Psoas muscle (tissue), 8 donors: ENCODE data around the gene MMP24OS. TPM values are rescaled to one million over a fixed set of nuclear protein-coding genes. Genes with fewer than 3 reads are reported as not detected.

Experiments
- ATAC-seq, 4 donors: fragments of 200-7000 bp; cut with Tn5 transposase; one replicate each; pipeline ENCODE4 v1.9.1; 2020; ENCODE audit warnings: moderate library complexity in 3 of 4, mild to moderate bottlenecking in 2 of 4
- DNase-seq, 2 donors: peaks; one replicate each; pipeline ENCODE4 v3.0.0-alpha.2; 2020
- H3K27ac ChIP-seq: fragments of 200-600 bp; one replicate; pipeline ENCODE4 v1.8.0; 2022
- H3K27me3 ChIP-seq, 3 donors: fragments of 200-600 bp in 1 of 3; one replicate each; pipeline versions ENCODE4 v1.6.1 to v1.8.0; 2013 to 2022; ENCODE audit warnings: low read length in 2 of 3, mild to moderate bottlenecking in 2 of 3, moderate library complexity in 1 of 3; ENCODE audit not compliant: insufficient read depth in 3 of 3
- H3K36me3 ChIP-seq, 2 donors: fragments of 200-600 bp in 1 of 2; one replicate each; pipeline versions ENCODE4 v1.6.1 to v1.8.0; 2013 to 2022; ENCODE audit warnings: low read depth in 1 of 2, mild to moderate bottlenecking in 1 of 2, moderate library complexity in 1 of 2; ENCODE audit not compliant: insufficient read depth in 1 of 2
- H3K4me1 ChIP-seq: fragments of 200-600 bp; one replicate; pipeline ENCODE4 v1.8.0; 2022
- H3K4me3 ChIP-seq: fragments of 200-600 bp; one replicate; pipeline ENCODE4 v1.8.0; 2022; ENCODE audit warnings: mild to moderate bottlenecking
- H3K9me3 ChIP-seq: fragments of 200-600 bp; one replicate; pipeline ENCODE4 v1.8.0; 2022
- WGBS, 3 donors: extraction: QIAGEN DNeasy Blood & Tissue Kit; methylation state at CpG; one replicate each; pipeline versions ENCODE4 v1.1.6 to v1.1.7; 2013; 5-methylcytosine and 5-hydroxymethylcytosine counted together
- intact Hi-C, 2 donors: fragments of 100-400 bp; cut with DNase I; formaldehyde crosslinking; loops; one replicate each; pipeline versions ENCODE4 v1.11.0 to v1.14.2; 2022
- polyA plus RNA-seq, 3 donors: library from polyadenylated mRNA; stranded (reverse); fragments of 200-250 nt; gene quantifications; one replicate each; pipeline ENCODE4 v1.2.3, GENCODE V29; 2013
- total RNA-seq, 4 donors: library from RNA; stranded (reverse); fragmentation: NEBNext Ultra II Directional in 2 of 4; extraction: Animal tissue kit (Norgen Biotek cat#: 25700) in 2 of 4; gene quantifications; one replicate each; pipeline versions ENCODE4 v1.2.1 to v1.2.4, GENCODE V29; 2021 to 2023
- TF ChIP-seq, protein P1 (sequence below): fragments of 200-600 bp; IDR thresholded peaks from one replicate; pipeline ENCODE4 v1.8.0; 2022; ENCODE audit warnings: antibody characterized with exemption
- donor health status: healthy with polysubstance abuse.
- donor health status: DM: no; HTN: no; CAD: no; lungs with moderate emphysema.
- donor health status: Bipolar disorder and iron deficiency.
- donor health status: healthy.
- donor health status: DM: yes; HTN: yes; CAD: no.
- donor health status: DM: no; HTN: no; CAD: no.
- donor health status: DM: no; HTN: no; CAD: no.
- donor health status: DM: yes; HTN: yes; CAD: no.

MMP24OS gene
- total and polyA plus RNA-seq, 7 donors, result 10.4 to 40.6 (median 25.1) TPM

DNA sequence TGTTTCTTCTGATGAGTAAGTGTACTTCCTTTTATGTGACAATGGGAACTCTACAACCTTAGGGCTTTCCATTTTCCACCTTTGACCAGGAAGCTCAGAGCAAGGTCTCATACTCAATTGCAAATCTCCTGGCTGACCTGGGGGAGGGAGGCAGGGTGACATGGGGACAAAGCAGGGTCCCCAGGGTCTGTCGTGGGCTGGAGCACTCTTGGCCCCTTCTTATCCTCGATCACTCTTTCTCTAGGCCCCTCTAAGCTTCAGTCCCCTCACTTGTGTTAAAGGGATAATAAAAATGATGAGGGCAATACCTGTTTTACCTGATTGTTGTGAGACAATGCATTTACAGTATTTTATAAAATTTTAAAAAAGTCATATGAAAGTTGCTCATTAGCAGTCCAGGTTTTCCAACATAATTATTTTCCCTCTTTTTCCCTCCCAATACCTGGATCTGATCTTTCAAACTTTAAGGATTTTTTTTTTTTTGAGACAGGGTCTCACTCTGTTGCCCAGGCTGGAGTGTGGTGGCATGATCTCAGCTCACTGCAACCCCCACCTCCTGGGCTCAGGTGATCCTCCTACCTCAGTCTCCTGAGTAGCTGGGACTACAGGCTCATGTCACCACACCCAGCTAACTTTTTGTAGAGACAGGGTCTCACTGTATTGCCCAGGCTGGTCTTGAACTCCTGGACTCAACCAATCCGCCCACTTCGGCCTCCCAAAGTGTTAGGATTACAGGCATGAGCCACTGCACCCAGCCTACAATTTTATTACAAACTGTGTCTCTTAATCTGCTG is 22.7 kb upstream of the MMP24OS start:
- Histone ChIP-seq H3K36me3 (peaks cover 0 to 17% of the 10 kb centered on the region in 2 donors), H3K27me3 (peaks cover 0 to 4% (median 0%) of the 10 kb centered on the region in 3 donors), H3K4me3 (no peak overlapping the region), H3K27ac (no peak overlapping the region), H3K4me1 (peaks cover 12% of the 10 kb centered on the region), H3K9me3 (no peaks in the 10 kb centered on the region)
- 81 to 88% (median 86%) methylated on average over 4 of the region's 4 CpGs for WGBS, 3 donors
- DNase-seq, result no peak
- intact Hi-C loops, result loop anchor here in 1 of 2 donors (5.0 kb wide), 1 partner anchor 137 kb away; the partner anchor contains the start of gene GDF5
- TF ChIP-seq, protein P1, sequence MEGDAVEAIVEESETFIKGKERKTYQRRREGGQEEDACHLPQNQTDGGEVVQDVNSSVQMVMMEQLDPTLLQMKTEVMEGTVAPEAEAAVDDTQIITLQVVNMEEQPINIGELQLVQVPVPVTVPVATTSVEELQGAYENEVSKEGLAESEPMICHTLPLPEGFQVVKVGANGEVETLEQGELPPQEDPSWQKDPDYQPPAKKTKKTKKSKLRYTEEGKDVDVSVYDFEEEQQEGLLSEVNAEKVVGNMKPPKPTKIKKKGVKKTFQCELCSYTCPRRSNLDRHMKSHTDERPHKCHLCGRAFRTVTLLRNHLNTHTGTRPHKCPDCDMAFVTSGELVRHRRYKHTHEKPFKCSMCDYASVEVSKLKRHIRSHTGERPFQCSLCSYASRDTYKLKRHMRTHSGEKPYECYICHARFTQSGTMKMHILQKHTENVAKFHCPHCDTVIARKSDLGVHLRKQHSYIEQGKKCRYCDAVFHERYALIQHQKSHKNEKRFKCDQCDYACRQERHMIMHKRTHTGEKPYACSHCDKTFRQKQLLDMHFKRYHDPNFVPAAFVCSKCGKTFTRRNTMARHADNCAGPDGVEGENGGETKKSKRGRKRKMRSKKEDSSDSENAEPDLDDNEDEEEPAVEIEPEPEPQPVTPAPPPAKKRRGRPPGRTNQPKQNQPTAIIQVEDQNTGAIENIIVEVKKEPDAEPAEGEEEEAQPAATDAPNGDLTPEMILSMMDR, result no peak
- ATAC-seq, result no peak

DNA sequence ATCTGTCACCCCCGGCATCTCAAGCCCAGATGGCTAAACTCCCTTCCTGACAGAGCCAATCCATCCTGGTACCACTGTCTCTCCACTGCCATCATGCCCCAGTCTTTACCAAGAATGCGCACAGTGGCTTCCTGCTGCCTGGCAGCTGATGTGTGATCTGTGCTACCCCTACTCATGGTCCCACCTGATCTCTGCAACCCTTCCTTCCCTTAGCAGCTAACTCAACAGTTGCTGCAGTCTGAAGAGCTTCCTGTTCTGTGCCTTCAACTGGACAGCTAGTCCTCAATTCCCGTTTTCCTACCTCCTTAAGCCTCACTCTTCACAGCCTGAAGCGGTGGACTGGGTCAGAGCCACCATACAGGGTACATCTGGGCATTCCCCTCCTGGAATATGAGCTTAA is 21.9 kb upstream of the MMP24OS start:
- no peaks in the 10 kb centered on the region for H3K9me3 ChIP-seq
- intact Hi-C loops, result loop anchor here in 1 of 2 donors (5.0 kb wide), 1 partner anchor 138 kb away; the partner anchor contains the start of gene GDF5
- no peak for DNase-seq

DNA sequence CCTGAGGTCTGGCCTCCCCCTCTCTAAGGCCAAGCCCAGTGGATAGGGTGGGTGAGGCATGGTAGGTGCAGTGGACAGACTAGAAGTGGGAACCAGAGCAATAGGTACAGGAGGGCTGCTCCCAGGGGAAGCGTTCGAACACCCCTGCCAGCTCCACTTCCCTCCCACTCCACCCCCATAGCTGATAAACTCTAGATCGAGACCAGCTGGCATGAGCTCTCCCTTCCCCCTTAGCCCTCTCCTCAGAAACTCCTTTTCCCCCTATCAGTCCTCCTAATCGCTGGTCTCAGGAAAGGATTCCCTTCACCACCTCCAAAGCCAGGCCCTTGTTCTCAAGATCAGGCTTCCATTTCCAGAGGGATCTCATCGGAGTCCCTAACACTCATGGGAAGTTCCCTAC is 20.3 kb upstream of the MMP24OS start:
- no peak for DNase-seq

More for the DNA sequence above, 21.9 kb upstream of the MMP24OS start:
- ATAC-seq, result no peak
- no peak overlapping the region for H3K4me3 ChIP-seq
- 60 to 69% (median 65%) methylated on average over 4 of the region's 4 CpGs for WGBS, 3 donors
- H3K4me1 ChIP-seq, result peaks cover 3% of the 10 kb centered on the region
- H3K27ac ChIP-seq, result no peak overlapping the region
- H3K27me3 ChIP-seq, result peaks cover 0 to 8% (median 0%) of the 10 kb centered on the region in 3 donors
- H3K36me3 ChIP-seq, result peaks cover 0 to 17% of the 10 kb centered on the region in 2 donors
- TF ChIP-seq, protein P1, result no peak

DNA sequence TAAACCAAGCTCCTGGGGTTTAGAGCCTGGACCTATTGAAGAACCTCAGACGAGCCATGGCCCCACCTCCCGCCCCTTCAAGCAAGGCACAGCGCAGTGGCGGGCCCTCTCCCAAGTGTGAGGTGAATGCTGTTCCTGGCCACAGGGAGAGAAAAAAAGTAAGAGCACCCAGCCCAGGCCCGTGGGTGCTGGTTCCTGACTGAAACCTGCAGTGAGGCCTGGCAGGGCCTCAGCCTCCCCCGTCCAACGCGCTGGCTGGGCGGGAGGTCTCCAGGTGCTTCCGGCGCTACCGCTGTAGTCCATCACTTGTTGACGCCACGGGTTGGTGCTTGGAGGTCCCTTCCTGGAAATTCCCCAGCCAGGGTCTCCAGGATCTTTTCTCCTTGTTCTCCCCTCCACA is 19.8 kb upstream of the MMP24OS start:
- intact Hi-C loops, result no loop called here
- TF ChIP-seq, protein P1, result no peak
- H3K27ac ChIP-seq, result no peak overlapping the region
- WGBS, 3 donors, result 86 to 88% (median 88%) methylated on average over 14 of the region's 14 CpGs
- peaks cover 0 to 9% of the 10 kb centered on the region in 2 donors for H3K36me3 ChIP-seq
- no peak for ATAC-seq
- DNase-seq, result no peak
- no peak overlapping the region for H3K4me3 ChIP-seq
- H3K27me3 ChIP-seq, result peaks cover 0 to 14% (median 4%) of the 10 kb centered on the region in 3 donors
- no peaks in the 10 kb centered on the region for H3K9me3 ChIP-seq
- no peaks in the 10 kb centered on the region for H3K4me1 ChIP-seq

More for the DNA sequence above, 20.3 kb upstream of the MMP24OS start:
- Histone ChIP-seq H3K4me1 (no peaks in the 10 kb centered on the region), H3K9me3 (no peaks in the 10 kb centered on the region), H3K4me3 (no peak overlapping the region), H3K36me3 (peaks cover 0 to 13% of the 10 kb centered on the region in 2 donors), H3K27ac (no peak overlapping the region), H3K27me3 (peaks cover 0 to 12% (median 3%) of the 10 kb centered on the region in 3 donors)
- TF ChIP-seq, protein P1, result no peak
- intact Hi-C loops, result no loop called here
- 59 to 78% (median 65%) methylated on average over 5 of the region's 5 CpGs for WGBS, 3 donors
- ATAC-seq, result peak in 1 of 4 donors; percentile 13
